ENCODE measurements around the gene SKP2.

GRCh38 chr5:36200513-36200912 lies 48.6 kb downstream of the SKP2 start:
- no peak for TF ChIP-seq CTCF (IDR thresholded peaks at IDR 0.05)
- no peak for TF ChIP-seq REST (IDR thresholded peaks at IDR 0.05; ENCODE audit: insufficient read depth in 1 of 2, low read depth in 2 of 2, low read length in 1 of 2)
- TF ChIP-seq POLR2AphosphoS5 (IDR thresholded peaks at IDR 0.05; ENCODE audit: low read depth, low read length), result no peak
- no peak for TF ChIP-seq SIN3A (IDR thresholded peaks at IDR 0.05; ENCODE audit: borderline replicate concordance, insufficient read depth, low read depth, low read length)
- TF ChIP-seq TCF7L2 (IDR thresholded peaks at IDR 0.05; ENCODE audit: low read depth, low read length), result no peak
